A549 (cell line): ENCODE data around the gene KRTCAP2. TPM values are rescaled to one million over a fixed set of nuclear protein-coding genes. Genes with fewer than 3 reads are reported as not detected.

Experiments
- ATAC-seq, 2 experiments: fragments of 200-7000 bp in 1 of 2; fragments of >200 bp in 1 of 2; cut with Nextera tagmentation in 1 of 2; cut with Tn5 transposase in 1 of 2; 3 replicates each; pipeline versions ENCODE4 v1.8.0 to v1.9.1; 2018 to 2020; ENCODE audit warnings: mild to moderate bottlenecking in 1 of 2, moderate library complexity in 1 of 2
- CTCF ChIA-PET: fragments of 300-600 bp; sonication (Branson Sonifier 250); formaldehyde crosslinking; extraction: SDS; loops from one replicate; lab custom pipeline; 2021; ENCODE audit warnings: antibody characterized with exemption, inconsistent platforms; lab: Yijun Ruan, JAX
- POLR2A ChIA-PET: fragments of 350-600 bp; formaldehyde crosslinking; extraction: SDS; loops from one replicate; lab custom pipeline; 2021; ENCODE audit warnings: antibody characterized with exemption, inconsistent platforms; lab: Yijun Ruan, JAX
- DNase-seq, 2 experiments: peaks; one replicate each; pipeline versions ENCODE4 v3.0.0 to v3.0.0-alpha.2; 2011 to 2016; ENCODE audit warnings: low read depth in 1 of 2, low spot score in 1 of 2
- FAIRE-seq: peaks from 2 replicates; lab custom pipeline; 2011; peaks lifted over from hg19 to GRCh38; lab: Jason Lieb, UNC
- H3K27ac ChIP-seq, 2 experiments: fragments of >200 bp; sonication (Bioruptor Twin); formaldehyde crosslinking; 3 replicates each; pipeline ENCODE4 v1.5.1; 2016 to 2017
- H3K4me1 ChIP-seq: fragments of >200 bp; sonication (Bioruptor Twin); formaldehyde crosslinking; 3 replicates; pipeline ENCODE4 v1.6.1; 2016
- H3K4me2 ChIP-seq: fragments of >200 bp; sonication (Bioruptor Twin); formaldehyde crosslinking; 3 replicates; pipeline ENCODE4 v1.6.1; 2016
- H3K4me3 ChIP-seq: fragments of >200 bp; sonication (Bioruptor Twin); formaldehyde crosslinking; 3 replicates; pipeline ENCODE4 v1.5.1; 2016
- H3K9me3 ChIP-seq: fragments of >200 bp; sonication (Bioruptor Twin); formaldehyde crosslinking; 3 replicates; pipeline ENCODE4 v1.6.1; 2016
- BCL3 ChIP-seq: fragments of >200 bp; sonication (Bioruptor Twin); formaldehyde crosslinking; IDR thresholded peaks from 3 replicates; pipeline ENCODE4 v1.6.1; 2016
- CBX8 ChIP-seq: fragments of 200-600 bp; sonication (generic); IDR thresholded peaks from 2 replicates; pipeline ENCODE4 v1.6.1; 2016
- ESRRA ChIP-seq: fragments of 150-350 bp; IDR thresholded peaks from 2 replicates; pipeline ENCODE4 v1.6.1; 2014; ENCODE audit warnings: mild to moderate bottlenecking, low read length, borderline replicate concordance
- FOSL2 ChIP-seq, 2 experiments: fragments of 450-650 bp in 1 of 2; fragments of >200 bp in 1 of 2; sonication (Bioruptor Twin) in 1 of 2; formaldehyde crosslinking; IDR thresholded peaks; 2 replicates each; pipeline versions ENCODE4 v1.5.0 to v1.6.1; 2016 to 2020; ENCODE audit warnings: mild to moderate bottlenecking in 1 of 2, moderate library complexity in 1 of 2
- HEYL ChIP-seq: fragments of 250-450 bp; sonication (Bioruptor Pico); IDR thresholded peaks from 2 replicates; pipeline ENCODE4 v1.8.0; 2021; ENCODE audit warnings: mild to moderate bottlenecking, moderate library complexity
- HOXB5 ChIP-seq: fragments of 250-450 bp; sonication (Bioruptor Pico); IDR thresholded peaks from 2 replicates; pipeline ENCODE4 v1.5.0; 2020; ENCODE audit warnings: mild to moderate bottlenecking, moderate library complexity
- KDM1A ChIP-seq: fragments of 200-600 bp; sonication (generic); IDR thresholded peaks from 2 replicates; pipeline ENCODE4 v1.6.1; 2016; ENCODE audit warnings: low read depth, mild to moderate bottlenecking
- KDM5A ChIP-seq: fragments of 200-600 bp; sonication (generic); IDR thresholded peaks from 2 replicates; pipeline ENCODE4 v1.6.1; 2016; ENCODE audit warnings: antibody characterized with exemption, mild to moderate bottlenecking
- MAZ ChIP-seq: fragments of 150-350 bp; IDR thresholded peaks from 2 replicates; pipeline ENCODE4 v1.6.1; 2014; ENCODE audit warnings: antibody characterized with exemption, low read depth, low read length, borderline replicate concordance
- PBX3 ChIP-seq: IDR thresholded peaks from 2 replicates; pipeline ENCODE4 v1.6.1; 2012
- PHF8 ChIP-seq: fragments of 200-600 bp; sonication (generic); IDR thresholded peaks from 2 replicates; pipeline ENCODE4 v1.6.1; 2016; ENCODE audit warnings: low read depth, mild to moderate bottlenecking, antibody characterized with exemption, moderate library complexity, borderline replicate concordance
- POLR2AphosphoS2 ChIP-seq: conservative IDR thresholded peaks from 2 replicates; pipeline ENCODE4 v1.6.1; 2012; ENCODE audit warnings: low read length, improper control_type of control experiment, inconsistent platforms
- RCOR1 ChIP-seq: fragments of 150-350 bp; IDR thresholded peaks from 2 replicates; pipeline ENCODE4 v1.6.1; 2014; ENCODE audit warnings: antibody characterized with exemption, low read length, low read depth
- RFX5 ChIP-seq: fragments of 450-650 bp; IDR thresholded peaks from 2 replicates; pipeline ENCODE4 v1.7.1; 2014; ENCODE audit warnings: antibody characterized with exemption, mild to moderate bottlenecking, moderate library complexity
- SMC3 ChIP-seq: fragments of >200 bp; sonication (Bioruptor Twin); formaldehyde crosslinking; IDR thresholded peaks from 3 replicates; pipeline ENCODE4 v1.6.1; 2018; ENCODE audit warnings: inconsistent platforms
- SREBF2 ChIP-seq: fragments of 450-650 bp; IDR thresholded peaks from 2 replicates; pipeline ENCODE4 v1.6.1; 2014; ENCODE audit warnings: mild to moderate bottlenecking, moderate library complexity
- TFCP2L1 ChIP-seq: fragments of 250-450 bp; sonication (Bioruptor Pico); IDR thresholded peaks from 2 replicates; pipeline ENCODE4 v1.5.0; 2021; ENCODE audit warnings: mild to moderate bottlenecking
- TP53 ChIP-seq: fragments of 250-450 bp; sonication (Bioruptor Pico); IDR thresholded peaks from 2 replicates; pipeline ENCODE4 v1.5.0; 2021; ENCODE audit warnings: mild to moderate bottlenecking, moderate library complexity
- ZC3H11A ChIP-seq: fragments of 450-650 bp; IDR thresholded peaks from 2 replicates; pipeline ENCODE4 v1.6.1; 2014; ENCODE audit warnings: antibody characterized with exemption, mild to moderate bottlenecking
- ZNF302 ChIP-seq: fragments of 250-450 bp; sonication (Bioruptor Pico); IDR thresholded peaks from 2 replicates; pipeline ENCODE4 v1.9.0; 2021; ENCODE audit warnings: inconsistent platforms, mild to moderate bottlenecking, moderate library complexity
- ZSCAN20 ChIP-seq: fragments of 250-450 bp; sonication (Bioruptor Pico); IDR thresholded peaks from 2 replicates; pipeline ENCODE4 v1.8.0; 2022; ENCODE audit warnings: mild to moderate bottlenecking, moderate library complexity
- WGBS: methylation state at CpG from one replicate; pipeline ENCODE4 v1.1.6; 2017; ENCODE audit errors: missing lambda C conversion rate; 5-methylcytosine and 5-hydroxymethylcytosine counted together
- polyA plus RNA-seq, 4 experiments: library from polyadenylated mRNA; depleted of rRNA in 3 of 4; stranded (reverse); fragments of >200 nt; fragmentation: RNase III in 1 of 4; extraction: RNeasy Plus Mini Kit Qiagen cat#74134 plus additional on column Dnase treatment in 1 of 4; gene quantifications; 2 replicates in 3 of 4; 3 replicates in 1 of 4; pipeline ENCODE4 v1.2.3, GENCODE V29; 2011 to 2017
- TF ChIP-seq, protein P1 (sequence below): IDR thresholded peaks from 2 replicates; pipeline ENCODE4 v1.6.1; 2012; ENCODE audit warnings: low read depth, borderline replicate concordance
- TF ChIP-seq, protein P2 (sequence below): fragments of 200-600 bp; sonication (generic); IDR thresholded peaks from 2 replicates; pipeline ENCODE4 v1.6.1; 2016; ENCODE audit warnings: antibody characterized with exemption, mild to moderate bottlenecking, moderate library complexity

KRTCAP2 gene
- polyA plus RNA-seq, 2 of the 4 experiments (the other 2 are of a cell fraction) = 154 to 217 TPM

DNA sequence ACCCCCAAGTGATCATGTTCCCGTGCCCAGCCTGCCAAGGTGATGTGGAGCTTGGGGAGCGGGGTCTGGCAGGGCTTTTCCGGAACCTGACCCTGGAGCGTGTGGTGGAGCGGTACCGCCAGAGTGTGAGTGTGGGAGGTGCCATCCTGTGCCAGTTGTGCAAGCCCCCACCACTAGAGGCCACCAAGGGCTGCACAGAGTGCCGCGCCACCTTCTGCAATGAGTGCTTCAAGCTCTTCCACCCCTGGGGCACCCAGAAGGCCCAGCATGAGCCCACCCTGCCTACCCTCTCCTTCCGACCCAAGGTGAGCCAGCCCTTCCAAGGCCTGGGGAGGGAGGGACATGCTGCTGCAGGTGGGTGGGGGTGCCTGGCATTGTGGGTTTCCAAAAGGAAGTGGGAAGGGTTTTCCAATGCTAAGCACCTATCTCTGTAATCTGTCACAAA lies 2.8 kb upstream of the KRTCAP2 start (continued):
- TF ChIP-seq PHF8 (no peak), FOSL2 (IDR thresholded peaks at IDR 0.05) (no peak), FOSL2 (CRISPR knock-in tag; IDR thresholded peaks at IDR 0.05) (no peak), POLR2AphosphoS2 (no peak)

DNA sequence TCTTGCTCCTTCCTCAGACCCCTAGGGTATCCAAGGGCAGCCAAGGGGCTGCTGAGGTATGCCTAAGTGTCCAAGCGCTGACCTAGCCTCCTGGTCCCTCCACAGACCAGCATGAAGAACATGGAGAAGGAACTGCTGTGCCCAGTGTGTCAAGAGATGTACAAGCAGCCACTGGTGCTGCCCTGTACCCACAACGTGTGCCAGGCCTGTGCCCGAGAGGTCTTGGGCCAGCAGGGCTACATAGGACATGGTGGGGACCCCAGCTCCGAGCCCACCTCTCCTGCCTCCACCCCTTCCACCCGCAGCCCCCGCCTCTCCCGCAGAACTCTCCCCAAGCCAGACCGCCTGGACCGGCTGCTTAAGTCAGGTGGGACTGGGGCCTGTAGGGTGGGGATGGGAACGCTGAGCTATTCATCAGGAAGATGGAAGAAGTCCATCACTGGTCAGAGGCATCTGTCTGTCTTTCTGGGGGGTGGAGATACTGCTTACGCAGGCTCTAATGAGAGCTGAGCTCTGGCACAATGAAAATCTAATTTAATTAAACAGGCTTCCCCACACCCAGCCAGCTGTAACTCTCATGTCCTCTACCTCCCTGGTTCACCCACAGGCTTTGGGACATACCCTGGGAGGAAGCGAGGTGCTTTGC lies 2.3 kb upstream of the KRTCAP2 start:
- CTCF ChIA-PET = interaction anchor here (0.6 to 15.2 kb wide), 33 partner anchors 9 to 887 kb away, joined by 3 to 384 read pairs (median 4); partner anchors contain the start of gene SLC50A1
- 85% methylated on average over 11 of the region's 12 CpGs for WGBS
- Histone ChIP-seq H3K9me3 (no peaks in the 10 kb centered on the region), H3K4me1 (peaks cover 21% of the 10 kb centered on the region), H3K4me3 (no peak overlapping the region), H3K27ac (peak overlapping the region in 1 of 2 experiments; percentile 10; a peak in 1 of 6 replicates), H3K4me2 (no peak overlapping the region; the same call in 2 of the 3 replicates)
- DNase-seq (no peak), ATAC-seq (no peak), FAIRE-seq (no peak)
- no peak for TF ChIP-seq ZC3H11A
- no peak for TF ChIP-seq PBX3
- TF ChIP-seq ESRRA = no peak
- no peak for TF ChIP-seq CBX8
- TF ChIP-seq, protein P1, sequence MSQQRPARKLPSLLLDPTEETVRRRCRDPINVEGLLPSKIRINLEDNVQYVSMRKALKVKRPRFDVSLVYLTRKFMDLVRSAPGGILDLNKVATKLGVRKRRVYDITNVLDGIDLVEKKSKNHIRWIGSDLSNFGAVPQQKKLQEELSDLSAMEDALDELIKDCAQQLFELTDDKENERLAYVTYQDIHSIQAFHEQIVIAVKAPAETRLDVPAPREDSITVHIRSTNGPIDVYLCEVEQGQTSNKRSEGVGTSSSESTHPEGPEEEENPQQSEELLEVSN = no peak
- no peak for TF ChIP-seq BCL3
- TF ChIP-seq SMC3 = no peak
- no peak for TF ChIP-seq HEYL (CRISPR knock-in tag)
- TF ChIP-seq KDM1A = no peak
- TF ChIP-seq TFCP2L1 = no peak
- TF ChIP-seq ZSCAN20 (CRISPR knock-in tag) = no peak
- POLR2A ChIA-PET = interaction anchor here (0.7 to 4.4 kb wide), 2 partner anchors 19 to 53 kb away, joined by 3 to 54 read pairs; no protein-coding TSS in a partner anchor

DNA sequence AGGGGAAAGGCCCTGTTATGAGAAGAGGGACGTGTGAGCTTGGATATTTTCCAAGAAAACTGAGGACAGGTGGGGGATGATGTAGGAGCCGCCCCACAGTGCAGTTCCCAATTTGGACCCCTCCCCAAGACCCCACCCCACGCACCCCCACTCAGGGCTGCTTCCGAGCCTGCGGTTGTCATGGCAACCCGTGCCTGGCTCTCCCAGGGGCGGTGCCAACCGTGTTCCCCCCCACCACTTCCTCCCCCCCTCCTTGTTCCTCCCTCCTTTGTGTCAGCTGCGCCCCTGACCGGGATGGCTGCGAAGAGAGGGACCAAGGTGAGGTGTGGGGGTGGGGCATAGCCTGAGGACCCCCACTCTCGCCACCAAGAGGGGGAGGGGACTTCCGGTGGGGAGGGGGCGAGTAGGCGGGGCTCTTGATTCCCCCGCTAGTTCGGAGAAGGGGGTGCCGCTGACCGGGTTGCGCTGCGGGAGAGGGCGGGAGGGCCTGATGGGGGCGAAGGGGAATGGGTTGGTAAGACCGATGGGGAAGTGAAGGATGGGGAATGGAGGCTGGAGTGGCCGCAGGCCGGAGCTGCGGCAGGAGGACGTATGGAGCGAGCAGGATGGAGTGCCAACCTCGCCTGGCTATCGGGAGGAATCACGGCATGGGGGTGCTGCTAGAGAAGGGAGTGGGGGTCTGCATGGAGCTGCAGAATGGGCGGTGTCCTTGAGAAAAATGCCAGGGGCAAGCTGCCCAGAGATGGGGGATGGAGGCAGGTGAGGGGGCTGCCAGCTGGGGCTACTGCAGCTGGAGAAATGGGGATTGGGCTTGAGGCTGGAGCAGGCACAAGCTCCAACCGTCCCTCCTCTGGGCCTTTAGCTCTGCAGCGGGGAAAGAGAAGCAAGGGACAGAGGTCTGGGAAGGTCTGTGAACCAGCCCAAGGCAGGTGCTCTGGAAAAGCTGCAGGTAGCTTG lies 1.5 kb upstream of the KRTCAP2 start:
- no peaks in the 10 kb centered on the region for H3K9me3 ChIP-seq
- peaks cover 21% of the 10 kb centered on the region for H3K4me1 ChIP-seq
- DNase-seq = no peak
- no peak for FAIRE-seq
- no peak for TF ChIP-seq RCOR1
- TF ChIP-seq HOXB5 (CRISPR knock-in tag) = no peak
- no peak for TF ChIP-seq RFX5
- TF ChIP-seq SREBF2 = no peak
- TF ChIP-seq, protein P2, sequence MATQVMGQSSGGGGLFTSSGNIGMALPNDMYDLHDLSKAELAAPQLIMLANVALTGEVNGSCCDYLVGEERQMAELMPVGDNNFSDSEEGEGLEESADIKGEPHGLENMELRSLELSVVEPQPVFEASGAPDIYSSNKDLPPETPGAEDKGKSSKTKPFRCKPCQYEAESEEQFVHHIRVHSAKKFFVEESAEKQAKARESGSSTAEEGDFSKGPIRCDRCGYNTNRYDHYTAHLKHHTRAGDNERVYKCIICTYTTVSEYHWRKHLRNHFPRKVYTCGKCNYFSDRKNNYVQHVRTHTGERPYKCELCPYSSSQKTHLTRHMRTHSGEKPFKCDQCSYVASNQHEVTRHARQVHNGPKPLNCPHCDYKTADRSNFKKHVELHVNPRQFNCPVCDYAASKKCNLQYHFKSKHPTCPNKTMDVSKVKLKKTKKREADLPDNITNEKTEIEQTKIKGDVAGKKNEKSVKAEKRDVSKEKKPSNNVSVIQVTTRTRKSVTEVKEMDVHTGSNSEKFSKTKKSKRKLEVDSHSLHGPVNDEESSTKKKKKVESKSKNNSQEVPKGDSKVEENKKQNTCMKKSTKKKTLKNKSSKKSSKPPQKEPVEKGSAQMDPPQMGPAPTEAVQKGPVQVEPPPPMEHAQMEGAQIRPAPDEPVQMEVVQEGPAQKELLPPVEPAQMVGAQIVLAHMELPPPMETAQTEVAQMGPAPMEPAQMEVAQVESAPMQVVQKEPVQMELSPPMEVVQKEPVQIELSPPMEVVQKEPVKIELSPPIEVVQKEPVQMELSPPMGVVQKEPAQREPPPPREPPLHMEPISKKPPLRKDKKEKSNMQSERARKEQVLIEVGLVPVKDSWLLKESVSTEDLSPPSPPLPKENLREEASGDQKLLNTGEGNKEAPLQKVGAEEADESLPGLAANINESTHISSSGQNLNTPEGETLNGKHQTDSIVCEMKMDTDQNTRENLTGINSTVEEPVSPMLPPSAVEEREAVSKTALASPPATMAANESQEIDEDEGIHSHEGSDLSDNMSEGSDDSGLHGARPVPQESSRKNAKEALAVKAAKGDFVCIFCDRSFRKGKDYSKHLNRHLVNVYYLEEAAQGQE = no peak
- no peak for TF ChIP-seq ZNF302 (CRISPR knock-in tag)
- TF ChIP-seq MAZ = no peak
- no peak for TF ChIP-seq TP53
- TF ChIP-seq ESRRA = no peak
- no peak for TF ChIP-seq HEYL (CRISPR knock-in tag)
- no peak for TF ChIP-seq KDM5A
- ATAC-seq = no peak
- H3K4me2 ChIP-seq = peak overlapping the region; percentile 90
- peak overlapping the region; percentile 80 for H3K4me3 ChIP-seq
- CTCF ChIA-PET = interaction anchor here (0.6 to 15.2 kb wide), 27 partner anchors 8 to 888 kb away, joined by 3 to 384 read pairs (median 5); partner anchors contain the start of gene SLC50A1
- WGBS = 69% methylated on average over 16 of the region's 35 CpGs
- H3K27ac ChIP-seq = peak overlapping the region; percentile 93 to 99
- POLR2A ChIA-PET = interaction anchor here (0.7 to 4.4 kb wide), 2 partner anchors 19 to 54 kb away, joined by 3 to 54 read pairs; no protein-coding TSS in a partner anchor
